Measurements from ENCODE around the gene MACROD2.

GRCh38 chr20:14589383-14589782, 594.1 kb downstream of the MACROD2 start:
- TF ChIP-seq, protein P1, sequence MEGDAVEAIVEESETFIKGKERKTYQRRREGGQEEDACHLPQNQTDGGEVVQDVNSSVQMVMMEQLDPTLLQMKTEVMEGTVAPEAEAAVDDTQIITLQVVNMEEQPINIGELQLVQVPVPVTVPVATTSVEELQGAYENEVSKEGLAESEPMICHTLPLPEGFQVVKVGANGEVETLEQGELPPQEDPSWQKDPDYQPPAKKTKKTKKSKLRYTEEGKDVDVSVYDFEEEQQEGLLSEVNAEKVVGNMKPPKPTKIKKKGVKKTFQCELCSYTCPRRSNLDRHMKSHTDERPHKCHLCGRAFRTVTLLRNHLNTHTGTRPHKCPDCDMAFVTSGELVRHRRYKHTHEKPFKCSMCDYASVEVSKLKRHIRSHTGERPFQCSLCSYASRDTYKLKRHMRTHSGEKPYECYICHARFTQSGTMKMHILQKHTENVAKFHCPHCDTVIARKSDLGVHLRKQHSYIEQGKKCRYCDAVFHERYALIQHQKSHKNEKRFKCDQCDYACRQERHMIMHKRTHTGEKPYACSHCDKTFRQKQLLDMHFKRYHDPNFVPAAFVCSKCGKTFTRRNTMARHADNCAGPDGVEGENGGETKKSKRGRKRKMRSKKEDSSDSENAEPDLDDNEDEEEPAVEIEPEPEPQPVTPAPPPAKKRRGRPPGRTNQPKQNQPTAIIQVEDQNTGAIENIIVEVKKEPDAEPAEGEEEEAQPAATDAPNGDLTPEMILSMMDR (IDR thresholded peaks at IDR 0.05; ENCODE audit: insufficient read depth, low read depth, low read length): no peak
- no peak for TF ChIP-seq EZH2 (IDR thresholded peaks at IDR 0.05; ENCODE audit: insufficient read depth, low read length)
